Endothelial cell of hepatic sinusoid (primary cell): ENCODE measurements around the gene COL28A1.

Experiments used
- in situ Hi-C: cut with HindIII; loops from 2 replicates; pipeline ENCODE4 v1.10.0; 2017; ENCODE audit warnings: low sequenced_read_pairs

COL28A1 gene

DNA sequence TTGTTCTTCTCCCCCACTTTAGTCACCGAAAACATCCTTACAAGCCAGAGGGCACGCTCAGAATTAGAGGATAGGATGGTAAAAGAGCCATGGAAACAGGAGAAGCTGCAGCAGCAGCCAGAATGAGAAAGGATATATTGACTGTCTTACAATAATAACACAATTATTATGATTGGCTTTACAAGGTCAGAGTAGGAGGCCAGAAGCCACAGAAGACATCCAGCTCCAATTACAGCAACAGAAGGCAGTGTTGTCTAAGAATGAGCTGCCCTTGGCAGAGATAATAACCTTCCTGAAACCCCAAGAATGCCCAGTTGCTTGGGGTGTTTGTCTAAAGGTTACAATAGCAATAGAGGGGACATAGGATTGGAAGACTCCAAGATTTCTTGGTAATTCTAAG lies 184.5 kb downstream of the COL28A1 start:
- in situ Hi-C loops: no loop called here

DNA sequence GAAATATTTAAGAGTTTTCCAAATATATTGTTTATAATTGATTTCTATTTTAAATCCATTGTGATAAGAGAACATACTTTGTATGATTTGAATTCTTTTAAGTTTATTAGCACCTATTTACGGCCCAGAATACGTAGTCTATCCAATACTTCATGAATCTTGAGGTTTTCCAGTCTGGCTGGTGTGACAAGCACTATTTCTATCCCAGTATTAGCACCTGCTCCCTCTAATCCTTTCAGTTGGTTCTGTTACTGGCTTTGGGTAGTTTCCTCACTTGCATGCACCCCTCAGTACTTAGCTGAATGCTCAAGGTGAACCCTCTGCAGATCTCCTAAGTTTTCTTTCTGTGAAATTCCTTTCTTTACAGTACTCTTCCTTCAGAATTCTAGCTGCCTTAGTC lies 186.5 kb downstream of the COL28A1 start:
- in situ Hi-C loops: loop anchor here (5.0 kb wide), 1 partner anchor 37 kb away; no protein-coding TSS in a partner anchor

DNA sequence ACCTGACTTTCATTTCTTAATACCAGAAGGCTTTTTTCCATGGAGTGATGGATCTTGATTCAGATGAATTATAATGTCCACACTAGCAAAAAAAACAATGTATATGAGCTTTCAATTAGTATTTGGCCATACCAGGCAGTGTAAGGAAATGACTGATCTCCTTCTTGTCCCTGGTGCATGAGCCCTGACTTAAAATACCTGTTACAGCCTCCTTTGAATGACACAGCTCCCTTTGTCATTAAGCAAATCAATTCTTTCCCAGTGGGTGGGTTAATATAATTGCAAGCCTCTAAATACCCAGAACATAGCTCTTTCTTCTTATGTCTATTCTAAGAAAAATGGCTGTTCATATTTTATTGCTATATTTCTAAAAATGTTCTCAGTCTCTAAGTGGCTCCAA lies 188.6 kb downstream of the COL28A1 start:
- in situ Hi-C loops: loop anchor here (5.0 kb wide), 1 partner anchor 35 kb away; no protein-coding TSS in a partner anchor

DNA sequence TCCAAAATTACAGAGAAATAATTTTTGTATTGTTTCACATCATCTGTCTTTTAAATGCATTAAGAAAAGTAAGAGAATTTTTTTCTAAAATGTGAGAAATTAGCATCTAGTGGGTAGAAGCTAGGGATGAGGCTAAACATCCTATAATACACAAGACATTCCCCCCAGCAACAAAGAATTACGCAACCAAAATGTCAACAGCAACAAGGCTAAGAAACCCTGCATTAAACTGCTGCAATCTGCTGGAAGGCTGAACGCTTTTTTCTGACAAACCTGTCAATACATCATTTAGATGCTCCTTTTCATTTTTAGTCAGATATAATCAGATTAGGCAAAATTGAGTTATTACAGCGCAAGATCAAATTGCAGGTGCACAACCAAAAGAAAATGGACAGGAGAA lies 191.1 kb downstream of the COL28A1 start:
- in situ Hi-C loops: no loop called here

DNA sequence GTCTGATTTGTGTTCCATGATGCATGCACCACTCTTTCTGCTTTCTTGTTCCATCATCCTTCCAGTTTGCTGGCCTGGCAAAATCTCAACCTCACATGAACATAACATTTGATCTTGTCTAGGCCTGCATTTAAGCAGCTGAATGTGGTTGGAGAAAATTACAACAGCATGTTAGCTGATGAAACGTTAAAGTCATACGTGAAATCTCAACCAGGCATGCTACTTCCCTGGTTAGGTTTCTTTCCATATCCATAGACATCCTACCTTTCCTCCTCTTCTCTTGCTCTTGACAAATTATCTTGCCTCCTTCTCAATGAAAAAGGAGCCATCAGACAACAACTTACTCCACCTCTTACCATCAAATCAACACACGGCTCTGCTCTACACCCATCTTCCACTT lies 199.8 kb downstream of the COL28A1 start:
- in situ Hi-C loops: no loop called here

DNA sequence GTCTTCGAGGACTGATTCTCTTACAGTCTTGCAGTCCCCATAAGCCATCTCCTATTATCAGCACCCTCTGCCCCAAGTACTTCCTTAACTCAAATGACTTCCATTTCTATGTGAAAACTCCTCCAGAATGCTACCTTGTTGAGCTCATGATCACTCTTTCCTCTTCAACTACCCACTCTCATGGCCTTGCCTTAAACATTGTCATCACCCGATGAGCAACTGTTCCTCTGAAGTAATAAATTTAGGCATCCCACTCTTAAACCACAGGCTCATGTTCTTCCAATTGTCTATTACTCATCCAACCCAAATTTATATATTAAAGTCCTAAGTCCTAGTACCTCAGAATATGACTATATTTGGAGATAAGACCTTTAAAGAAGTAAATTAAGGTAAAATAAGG lies 200.5 kb downstream of the COL28A1 start:
- in situ Hi-C loops: no loop called here

DNA sequence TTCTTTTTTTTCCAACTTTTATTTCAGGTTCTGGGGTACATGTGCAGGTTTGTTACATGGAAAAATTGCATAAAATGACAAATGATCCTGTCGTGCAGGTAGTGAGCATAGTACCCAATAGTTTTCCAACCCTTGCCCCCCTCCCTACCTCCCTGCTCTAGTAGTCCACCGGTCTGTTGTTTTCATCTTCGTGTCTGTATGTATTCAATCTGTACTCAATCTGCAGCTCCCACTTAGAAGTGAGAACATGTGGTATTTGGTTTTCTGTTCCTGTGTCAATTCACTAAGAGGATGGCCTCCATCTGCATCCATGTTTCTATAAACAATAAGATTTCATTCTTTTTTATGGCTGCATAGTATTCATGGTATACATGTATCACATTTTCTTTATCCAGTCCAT lies 202.1 kb downstream of the COL28A1 start:
- in situ Hi-C loops: no loop called here

DNA sequence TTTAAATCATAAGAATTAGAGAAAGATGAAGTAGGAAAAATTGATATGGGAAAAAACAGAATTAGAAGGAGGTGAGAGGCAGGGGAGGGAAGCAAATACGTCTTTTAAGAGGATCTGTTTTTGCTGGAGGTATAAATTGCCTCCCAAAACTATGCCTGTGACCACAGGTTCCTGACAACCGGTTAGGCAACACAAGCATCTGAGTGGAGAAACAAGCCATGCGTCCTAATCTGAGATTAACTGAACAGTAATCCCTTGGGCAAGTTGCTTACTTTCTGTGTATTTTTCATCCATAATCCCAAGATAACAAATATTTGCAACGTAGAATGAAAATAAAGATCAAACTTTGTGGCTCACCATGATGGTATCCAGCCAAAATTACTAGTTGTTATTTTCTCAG lies 204.2 kb downstream of the COL28A1 start:
- in situ Hi-C loops: no loop called here

DNA sequence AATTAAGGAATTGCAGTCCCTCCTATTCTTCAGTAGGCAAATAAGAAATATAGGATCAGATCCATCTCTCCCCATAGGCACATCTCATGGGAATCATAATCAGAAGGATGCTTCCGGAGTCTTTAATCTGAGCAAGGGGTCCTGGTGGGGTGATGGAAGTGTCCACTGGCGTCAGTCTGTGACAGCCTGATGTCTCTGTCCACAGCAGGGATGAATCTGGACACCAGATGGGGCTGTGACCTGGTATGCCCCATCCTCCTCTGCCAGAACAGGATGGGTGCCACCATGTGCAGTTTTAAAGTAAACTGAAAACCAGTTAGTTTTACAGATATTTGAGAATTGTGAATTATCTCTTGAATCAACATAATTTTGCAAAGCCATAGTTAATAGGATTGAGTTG lies 204.7 kb downstream of the COL28A1 start:
- in situ Hi-C loops: no loop called here

DNA sequence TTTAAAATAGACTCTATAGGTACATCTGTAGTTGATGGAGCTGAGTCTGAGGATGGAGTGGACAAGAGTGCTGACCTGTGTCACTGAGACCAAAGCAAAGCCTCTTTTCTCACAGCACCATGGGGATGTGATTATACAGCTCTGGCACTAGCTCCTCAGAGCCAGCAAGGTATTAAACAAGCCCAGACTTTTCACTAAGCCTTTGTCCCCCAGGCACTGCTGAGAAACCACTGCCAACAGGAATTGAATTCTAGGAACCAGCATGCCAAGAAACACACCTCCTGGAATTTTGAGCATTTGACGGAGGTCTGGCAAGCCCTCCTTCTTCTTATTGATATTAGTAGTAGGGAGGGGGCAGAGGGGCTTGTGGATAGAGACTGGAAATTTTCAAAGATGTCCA lies 206.3 kb downstream of the COL28A1 start:
- in situ Hi-C loops: no loop called here

DNA sequence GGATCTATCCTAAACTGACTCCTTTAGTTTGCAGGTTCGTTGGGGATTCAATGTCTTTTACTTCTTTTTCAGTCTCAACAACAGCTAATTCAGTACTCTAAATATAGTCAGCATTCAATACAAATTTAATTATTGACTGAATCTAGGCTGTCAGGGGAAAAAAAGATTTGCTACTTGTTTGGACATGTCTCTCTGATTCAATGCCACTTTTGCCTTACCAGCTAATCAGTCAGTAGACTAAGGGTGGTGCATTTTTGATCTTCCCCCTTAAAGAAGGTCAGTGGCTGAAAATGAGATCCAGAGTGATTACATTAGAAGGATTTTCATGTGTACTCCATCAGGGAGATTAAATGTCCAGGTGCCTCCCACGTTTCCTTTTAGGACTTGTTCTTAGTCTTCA lies 208.2 kb downstream of the COL28A1 start:
- in situ Hi-C loops: no loop called here

DNA sequence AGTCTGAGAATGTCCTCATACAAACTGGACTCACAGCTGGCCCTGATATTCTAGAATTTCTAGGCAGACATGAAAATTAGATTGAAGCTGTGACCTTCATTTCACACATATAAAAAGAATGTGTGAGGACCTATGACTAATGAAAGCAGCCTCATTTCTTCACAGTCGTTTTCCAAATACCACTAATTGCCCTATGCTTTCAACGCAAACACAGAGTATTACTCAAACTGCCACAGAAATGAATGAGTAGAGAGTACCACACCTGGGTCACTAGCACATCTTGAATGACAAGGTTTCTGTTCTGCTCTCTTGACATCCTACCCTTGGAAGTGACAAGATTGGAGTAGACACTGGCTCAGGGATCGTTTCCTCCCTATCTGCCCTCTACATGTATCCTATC lies 211.0 kb downstream of the COL28A1 start:
- in situ Hi-C loops: no loop called here

DNA sequence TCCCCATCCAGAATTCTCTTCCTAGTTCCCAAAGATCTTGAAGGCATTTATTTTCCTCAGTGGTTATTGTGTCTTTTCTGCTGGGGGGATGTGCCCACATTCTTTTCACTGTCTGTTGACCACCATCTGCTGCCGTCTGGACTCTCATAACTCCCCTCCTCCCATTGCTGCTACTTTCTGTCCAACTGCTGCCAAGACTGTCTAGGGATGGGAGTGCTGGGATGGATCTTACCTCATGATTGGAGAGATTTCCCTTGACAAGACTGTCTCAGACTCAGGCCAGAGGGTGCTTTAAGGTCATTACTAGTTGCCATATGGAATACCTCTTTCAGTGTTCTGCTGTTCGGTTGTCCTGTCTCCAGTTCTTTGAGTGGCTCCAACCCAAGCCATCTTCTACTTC lies 211.8 kb downstream of the COL28A1 start:
- in situ Hi-C loops: no loop called here

DNA sequence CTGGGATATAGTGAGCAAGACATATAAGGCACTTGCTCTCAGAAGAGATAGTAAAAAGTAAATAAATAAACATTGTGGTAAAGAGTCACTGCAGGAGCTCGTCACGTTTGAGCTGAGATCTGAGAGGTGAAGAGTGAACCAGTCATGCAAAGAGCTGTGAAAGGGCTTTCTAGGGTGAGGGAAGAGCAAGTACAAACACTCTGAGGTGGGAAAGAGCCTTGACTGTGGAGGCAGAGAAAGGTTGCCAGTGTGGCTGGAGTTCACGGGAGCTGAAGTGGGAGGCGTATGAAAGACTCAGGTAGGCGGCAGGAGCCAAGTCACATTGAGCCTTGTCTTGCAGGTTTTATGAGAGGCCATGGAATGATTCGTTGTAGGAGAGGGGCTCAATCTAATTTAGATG lies 212.3 kb downstream of the COL28A1 start:
- in situ Hi-C loops: no loop called here

DNA sequence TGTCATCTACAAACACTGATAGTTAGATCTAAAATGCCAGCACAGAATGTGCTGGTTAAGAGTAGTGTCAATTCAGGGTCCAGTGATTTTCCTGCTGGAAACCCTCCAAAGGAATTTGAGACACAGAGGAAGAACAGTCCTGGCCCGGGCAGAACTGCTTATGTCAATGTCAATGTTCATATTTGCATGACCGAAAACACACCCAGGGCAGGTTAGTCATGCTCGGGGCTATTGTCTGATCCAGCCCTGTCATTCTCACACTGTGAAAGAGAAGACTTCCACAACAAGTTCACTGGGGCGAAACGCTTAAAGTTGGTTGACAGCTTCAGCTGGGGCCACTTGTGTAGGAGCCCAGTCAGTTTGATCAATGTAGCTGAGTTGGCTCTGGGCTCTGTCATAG lies 214.0 kb downstream of the COL28A1 start:
- in situ Hi-C loops: no loop called here

DNA sequence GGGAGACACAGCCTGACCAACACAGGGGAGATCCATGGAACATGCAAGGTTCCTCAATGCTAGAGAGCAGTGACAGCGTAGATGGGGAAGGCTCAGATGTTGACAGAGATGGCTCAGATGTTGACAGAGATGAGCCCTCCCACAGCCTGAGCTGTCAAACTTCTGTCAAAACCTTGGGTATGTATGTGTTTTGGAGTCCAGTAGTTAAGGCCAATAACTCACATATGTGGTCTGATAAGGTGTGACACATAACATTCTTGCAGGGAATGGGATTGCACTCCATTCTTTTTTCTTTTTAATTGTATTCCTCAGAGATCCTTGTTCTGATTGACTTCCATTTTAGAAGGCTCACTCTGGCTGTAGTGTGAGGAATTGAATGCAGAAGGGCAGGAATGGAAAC lies 217.1 kb downstream of the COL28A1 start:
- in situ Hi-C loops: no loop called here

DNA sequence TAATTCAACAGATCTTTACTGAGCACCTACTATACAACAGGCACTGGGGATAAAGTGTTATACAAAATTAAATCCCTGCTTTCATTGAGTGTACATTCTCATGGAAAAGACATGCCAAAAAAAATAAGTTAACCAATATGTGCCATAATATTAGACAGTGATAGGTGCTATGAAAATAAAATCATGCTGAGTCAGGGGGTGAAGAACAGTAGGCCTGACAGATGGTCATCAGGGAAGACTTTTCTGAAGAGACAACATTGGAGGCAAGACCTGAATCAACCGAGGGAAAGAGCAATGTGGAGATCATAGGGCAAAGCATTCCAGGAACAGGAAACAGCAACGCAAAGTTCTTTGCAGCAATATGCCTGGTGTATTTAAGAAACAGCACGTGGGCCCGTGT lies 217.8 kb downstream of the COL28A1 start:
- in situ Hi-C loops: no loop called here

DNA sequence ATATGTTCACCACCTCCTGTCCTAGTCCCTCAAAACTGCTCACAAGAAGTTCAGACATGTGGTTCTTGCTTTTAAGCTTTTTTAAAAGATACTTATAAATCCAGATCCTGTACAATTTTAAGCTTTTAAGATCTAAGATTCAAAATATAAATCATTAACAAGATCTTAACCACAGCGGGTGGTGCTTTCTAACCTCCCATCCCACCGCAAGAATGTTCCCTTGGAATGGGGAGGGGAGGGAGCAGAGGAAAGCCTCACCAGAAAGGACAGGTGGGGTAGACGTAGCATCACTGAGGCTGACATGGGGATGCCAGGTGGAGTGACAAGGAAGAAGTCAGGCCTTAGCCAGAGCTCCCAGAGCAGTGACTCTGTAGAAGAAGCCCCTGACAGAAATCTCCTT lies 219.8 kb downstream of the COL28A1 start:
- in situ Hi-C loops: no loop called here

DNA sequence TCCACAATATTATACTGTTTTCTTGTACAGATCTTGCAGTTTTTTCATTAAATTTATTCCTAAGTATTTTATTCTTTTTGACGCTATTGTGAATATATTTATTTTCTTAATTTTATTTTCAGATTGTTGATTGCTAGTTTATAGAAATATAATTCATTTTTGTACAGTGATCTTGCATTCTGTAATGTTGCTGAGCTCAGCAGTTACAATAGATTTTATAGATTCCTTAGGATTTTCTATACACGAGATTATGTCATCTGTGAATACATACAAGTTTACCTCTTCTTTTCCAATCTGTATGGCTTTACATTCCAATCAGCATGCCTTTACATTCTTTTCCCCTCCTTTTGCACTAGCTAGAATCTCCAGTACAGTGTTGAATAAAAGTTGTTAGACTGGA lies 223.3 kb downstream of the COL28A1 start:
- in situ Hi-C loops: loop anchor here (5.0 kb wide), 1 partner anchor 35 kb away; no protein-coding TSS in a partner anchor

DNA sequence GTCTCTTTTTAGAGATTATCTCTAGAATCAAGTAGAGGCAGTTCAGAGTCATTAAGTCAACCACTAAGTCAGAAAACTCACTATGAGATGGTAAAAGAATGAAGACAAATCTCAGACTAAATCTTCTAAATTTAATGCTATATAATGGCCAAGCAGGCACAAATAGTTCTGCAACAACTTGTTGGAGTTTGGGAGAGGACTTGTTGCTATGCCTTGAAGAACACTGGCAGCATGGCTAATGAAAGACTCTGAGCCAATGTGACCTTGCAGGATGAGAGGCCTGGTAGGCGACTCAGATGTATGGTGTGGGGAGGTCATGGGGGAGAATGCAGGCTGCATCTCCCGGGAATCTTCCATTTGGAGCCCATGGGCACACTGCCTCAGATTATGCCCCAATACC lies 224.7 kb downstream of the COL28A1 start:
- in situ Hi-C loops: loop anchor here (5.0 kb wide), 1 partner anchor 36 kb away; no protein-coding TSS in a partner anchor

DNA sequence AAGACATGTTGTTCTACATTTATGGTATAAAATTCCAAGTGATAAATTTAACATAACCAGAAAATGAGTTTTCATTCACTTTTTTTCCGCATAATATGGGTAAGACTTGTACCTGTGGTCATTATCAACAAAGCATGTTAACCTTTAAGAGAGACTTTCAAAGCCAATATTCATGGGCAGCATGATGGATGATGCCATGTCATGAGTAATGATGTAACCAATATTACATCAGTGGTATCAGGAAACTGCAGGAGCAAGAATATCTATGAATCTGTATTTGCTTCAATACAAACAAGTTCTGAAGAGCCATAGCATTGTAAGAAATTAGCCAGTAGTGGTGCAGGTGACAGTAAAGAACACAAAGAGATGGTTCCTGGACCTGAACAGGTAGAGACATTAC lies 226.5 kb downstream of the COL28A1 start:
- in situ Hi-C loops: no loop called here
